ENCODE data around the gene BEX3. TPM values are rescaled to one million over a fixed set of nuclear protein-coding genes. Genes with fewer than 3 reads are reported as not detected.

BEX3 gene
- total RNA-seq, 3 donors from 2014 or later = 95.4 to 133 (median 121) TPM

DNA sequence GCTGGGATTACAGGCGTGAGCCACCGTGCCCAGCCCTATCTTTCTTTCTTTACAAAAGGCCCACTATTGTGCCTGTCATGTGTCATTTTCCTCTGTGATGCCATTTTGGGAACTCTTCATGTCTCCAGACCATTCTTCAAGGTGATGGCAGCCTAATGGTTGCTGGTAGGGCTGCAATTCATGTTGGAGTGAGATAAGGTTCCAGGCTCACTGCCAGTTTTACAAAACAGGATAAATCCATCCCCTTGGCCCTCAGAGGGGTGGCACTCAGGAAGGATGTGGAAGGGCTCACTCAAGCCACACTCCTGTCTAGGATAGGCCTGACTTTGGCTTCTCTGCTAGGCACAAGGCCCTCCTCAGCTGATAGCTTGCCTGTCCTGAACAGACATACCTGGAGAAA is 16.2 kb upstream of the BEX3 start:
- intact Hi-C loops (cut with DNase I; ENCODE audit: low total_unique reads) = no loop called here
- H3K27ac ChIP-seq = no peak overlapping the region
- TF ChIP-seq, protein P1, sequence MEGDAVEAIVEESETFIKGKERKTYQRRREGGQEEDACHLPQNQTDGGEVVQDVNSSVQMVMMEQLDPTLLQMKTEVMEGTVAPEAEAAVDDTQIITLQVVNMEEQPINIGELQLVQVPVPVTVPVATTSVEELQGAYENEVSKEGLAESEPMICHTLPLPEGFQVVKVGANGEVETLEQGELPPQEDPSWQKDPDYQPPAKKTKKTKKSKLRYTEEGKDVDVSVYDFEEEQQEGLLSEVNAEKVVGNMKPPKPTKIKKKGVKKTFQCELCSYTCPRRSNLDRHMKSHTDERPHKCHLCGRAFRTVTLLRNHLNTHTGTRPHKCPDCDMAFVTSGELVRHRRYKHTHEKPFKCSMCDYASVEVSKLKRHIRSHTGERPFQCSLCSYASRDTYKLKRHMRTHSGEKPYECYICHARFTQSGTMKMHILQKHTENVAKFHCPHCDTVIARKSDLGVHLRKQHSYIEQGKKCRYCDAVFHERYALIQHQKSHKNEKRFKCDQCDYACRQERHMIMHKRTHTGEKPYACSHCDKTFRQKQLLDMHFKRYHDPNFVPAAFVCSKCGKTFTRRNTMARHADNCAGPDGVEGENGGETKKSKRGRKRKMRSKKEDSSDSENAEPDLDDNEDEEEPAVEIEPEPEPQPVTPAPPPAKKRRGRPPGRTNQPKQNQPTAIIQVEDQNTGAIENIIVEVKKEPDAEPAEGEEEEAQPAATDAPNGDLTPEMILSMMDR (IDR thresholded peaks at IDR 0.05) = no peak
- TF ChIP-seq POLR2A (IDR thresholded peaks at IDR 0.05) (no peak), POLR2AphosphoS5 (IDR thresholded peaks at IDR 0.05) (no peak)
- H3K27me3 ChIP-seq = peaks cover 0 to 43% of the 10 kb centered on the region in 2 donors
- H3K36me3 ChIP-seq = no peaks in the 10 kb centered on the region
- no peaks in the 10 kb centered on the region for H3K9me3 ChIP-seq
- no peak for DNase-seq (ENCODE audit: low spot score in 2 of 2)
- H3K4me3 ChIP-seq = no peak overlapping the region
- no peaks in the 10 kb centered on the region for H3K4me1 ChIP-seq

DNA sequence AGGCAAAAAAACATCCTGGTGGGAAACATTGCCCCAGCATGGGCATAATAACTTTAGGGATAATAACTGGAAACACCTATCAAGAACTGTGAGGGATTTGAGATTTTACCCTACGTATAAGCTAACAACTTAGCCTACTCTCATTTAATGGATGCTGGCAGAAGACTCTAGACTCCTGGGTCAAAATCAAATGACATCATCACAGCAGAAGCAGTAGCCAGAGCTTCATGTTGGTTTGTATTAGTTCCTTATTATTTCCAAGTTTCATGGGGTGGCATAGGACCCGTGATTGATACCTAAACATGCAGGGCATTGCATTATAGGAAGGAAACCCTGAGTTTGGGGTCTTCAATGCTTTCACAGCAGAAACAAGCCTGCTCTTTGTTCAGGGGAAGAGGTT is 15.4 kb upstream of the BEX3 start:
- Histone ChIP-seq H3K27ac (no peak overlapping the region), H3K36me3 (no peaks in the 10 kb centered on the region), H3K27me3 (peaks cover 0 to 38% of the 10 kb centered on the region in 2 donors), H3K4me1 (no peaks in the 10 kb centered on the region), H3K4me3 (no peak overlapping the region), H3K9me3 (no peaks in the 10 kb centered on the region)
- DNase-seq (ENCODE audit: low spot score in 2 of 2) = no peak
- TF ChIP-seq POLR2A (IDR thresholded peaks at IDR 0.05) = no peak
- TF ChIP-seq, protein P1 (IDR thresholded peaks at IDR 0.05) = no peak
- TF ChIP-seq POLR2AphosphoS5 (IDR thresholded peaks at IDR 0.05) = no peak
- intact Hi-C loops (cut with DNase I; ENCODE audit: low total_unique reads) = no loop called here

DNA sequence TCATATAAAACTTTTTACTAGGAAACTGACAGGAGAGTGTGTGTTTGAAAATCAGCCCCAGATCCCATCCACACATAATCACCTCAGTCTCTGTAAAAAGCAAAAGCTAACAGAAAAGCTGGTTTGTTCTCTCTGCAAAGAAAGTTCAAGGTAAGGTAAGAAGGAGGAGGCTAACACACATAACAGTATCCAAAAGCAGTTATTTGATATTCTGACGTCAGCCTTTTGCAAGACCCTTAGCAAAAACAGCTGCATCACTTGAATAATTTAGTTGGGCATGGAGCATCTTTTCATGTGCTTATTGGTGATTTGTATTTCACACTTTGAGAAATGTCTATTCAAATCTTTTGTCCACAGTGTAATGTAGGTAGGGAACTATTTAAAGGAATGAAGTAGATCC is 14.5 kb upstream of the BEX3 start:
- intact Hi-C loops (cut with DNase I; ENCODE audit: low total_unique reads) = no loop called here
- no peaks in the 10 kb centered on the region for H3K9me3 ChIP-seq
- H3K27me3 ChIP-seq = peaks cover 0 to 33% of the 10 kb centered on the region in 2 donors
- no peaks in the 10 kb centered on the region for H3K4me1 ChIP-seq
- H3K4me3 ChIP-seq = no peak overlapping the region
- no peak for DNase-seq (ENCODE audit: low spot score in 2 of 2)
- TF ChIP-seq POLR2A (IDR thresholded peaks at IDR 0.05) = no peak
- no peak for TF ChIP-seq POLR2AphosphoS5 (IDR thresholded peaks at IDR 0.05)
- TF ChIP-seq, protein P1 (IDR thresholded peaks at IDR 0.05) = no peak
- H3K27ac ChIP-seq = no peak overlapping the region
- H3K36me3 ChIP-seq = no peaks in the 10 kb centered on the region

DNA sequence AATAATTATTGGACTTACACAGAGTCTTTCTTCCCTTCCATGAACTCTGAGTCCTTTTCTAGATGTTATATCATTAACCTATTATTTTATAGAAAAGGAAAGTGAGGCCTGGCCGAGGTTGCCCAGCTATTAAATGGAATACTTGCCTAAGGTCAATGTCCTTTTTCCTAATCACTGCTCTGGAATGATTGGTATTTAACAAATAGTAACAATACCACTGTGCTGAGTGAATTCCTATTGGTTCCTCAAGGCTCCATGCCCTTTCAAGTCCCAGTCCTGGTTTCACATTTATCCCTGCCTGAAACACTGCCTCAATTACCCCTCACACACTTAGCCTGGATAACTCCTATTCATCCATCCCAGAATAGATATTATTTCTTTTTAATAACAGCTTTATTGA is 13.9 kb upstream of the BEX3 start:
- Histone ChIP-seq H3K4me1 (no peaks in the 10 kb centered on the region), H3K36me3 (no peaks in the 10 kb centered on the region), H3K27me3 (peaks cover 0 to 35% of the 10 kb centered on the region in 2 donors), H3K27ac (no peak overlapping the region), H3K4me3 (no peak overlapping the region), H3K9me3 (no peaks in the 10 kb centered on the region)
- intact Hi-C loops (cut with DNase I; ENCODE audit: low total_unique reads) = no loop called here
- DNase-seq (ENCODE audit: low spot score in 2 of 2) = no peak
- TF ChIP-seq, protein P1 (IDR thresholded peaks at IDR 0.05) = no peak
- TF ChIP-seq POLR2A (IDR thresholded peaks at IDR 0.05) (no peak), POLR2AphosphoS5 (IDR thresholded peaks at IDR 0.05) (no peak)

DNA sequence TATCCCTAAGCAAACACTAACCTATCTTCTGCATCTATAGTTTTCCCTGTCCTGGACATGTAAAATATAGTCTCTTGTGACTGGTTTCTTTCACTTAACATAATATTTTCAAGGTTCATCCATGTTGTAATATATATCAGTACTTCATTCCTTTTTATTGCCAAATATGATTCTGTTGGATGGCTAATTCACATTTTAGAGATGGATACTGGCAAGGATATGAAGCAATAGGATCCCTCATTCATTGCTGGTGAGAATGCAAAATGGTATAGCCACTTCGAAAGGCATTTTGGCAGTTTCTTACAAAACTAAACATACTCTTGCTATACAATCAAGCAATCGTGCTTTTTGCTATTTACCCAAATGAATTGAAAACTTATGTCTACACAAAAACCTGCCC is 13.3 kb upstream of the BEX3 start:
- Histone ChIP-seq H3K4me3 (no peak overlapping the region), H3K9me3 (no peaks in the 10 kb centered on the region), H3K27me3 (peaks cover 0 to 35% of the 10 kb centered on the region in 2 donors), H3K27ac (no peak overlapping the region), H3K4me1 (no peaks in the 10 kb centered on the region), H3K36me3 (no peaks in the 10 kb centered on the region)
- TF ChIP-seq POLR2AphosphoS5 (IDR thresholded peaks at IDR 0.05) (no peak), POLR2A (IDR thresholded peaks at IDR 0.05) (no peak)
- TF ChIP-seq, protein P1 (IDR thresholded peaks at IDR 0.05) = no peak
- intact Hi-C loops (cut with DNase I; ENCODE audit: low total_unique reads) = no loop called here
- DNase-seq (ENCODE audit: low spot score in 2 of 2) = no peak

Data from breast epithelium (tissue), 4 donors.